Upper lobe of left lung (tissue), 6 donors: ENCODE results near the gene GALK1. TPM values are rescaled to one million over a fixed set of nuclear protein-coding genes. Genes with fewer than 3 reads are reported as not detected.

Experiments used
- ATAC-seq, 2 donors: fragments of 200-7000 bp; cut with Tn5 transposase; one replicate each; pipeline ENCODE4 v1.9.1; 2022; ENCODE audit warnings: mild to moderate bottlenecking in 2 of 2, moderate library complexity in 2 of 2; ENCODE audit not compliant: low FRiP score in 2 of 2
- DNase-seq, 2 donors: peaks; one replicate each; pipeline ENCODE4 v3.0.0-alpha.2; 2019 to 2020
- H3K27ac ChIP-seq, 4 donors: fragments of 200-600 bp; sonication (generic); one replicate each; pipeline ENCODE4 v1.5.1; 2016 to 2019
- H3K27me3 ChIP-seq, 4 donors: fragments of 200-600 bp; sonication (generic); one replicate each; pipeline ENCODE4 v1.5.1; 2017 to 2019
- H3K36me3 ChIP-seq, 4 donors: fragments of 200-600 bp; sonication (generic); one replicate each; pipeline ENCODE4 v1.5.1; 2016 to 2019
- H3K4me1 ChIP-seq, 4 donors: fragments of 200-600 bp; sonication (generic); one replicate each; pipeline ENCODE4 v1.5.1; 2018 to 2019
- H3K4me3 ChIP-seq, 4 donors: fragments of 200-600 bp; sonication (generic); one replicate each; pipeline ENCODE4 v1.5.1; 2017 to 2019; ENCODE audit warnings: mild to moderate bottlenecking in 2 of 4, moderate library complexity in 1 of 4
- H3K9me3 ChIP-seq, 4 donors: fragments of 200-600 bp; sonication (generic); one replicate each; pipeline ENCODE4 v1.5.1; 2018 to 2019
- CTCF ChIP-seq, 6 experiments: fragments of 450-650 bp in 4 of 6; fragments of 200-600 bp in 2 of 6; sonication (generic) in 2 of 6; IDR thresholded peaks; one replicate each; pipeline ENCODE4 v1.5.1; 2016 to 2019; ENCODE audit warnings: antibody characterized with exemption in 6 of 6
- EP300 ChIP-seq, 4 donors: sonication (generic); formaldehyde crosslinking; IDR thresholded peaks; one replicate each; pipeline ENCODE4 v1.5.1; 2017; ENCODE audit warnings: antibody characterized with exemption in 4 of 4, control low read depth in 2 of 4
- POLR2A ChIP-seq, 4 donors: fragments of 450-650 bp; IDR thresholded peaks; one replicate each; pipeline ENCODE4 v1.5.1; 2016 to 2017; ENCODE audit warnings: antibody characterized with exemption in 4 of 4, mild to moderate bottlenecking in 2 of 4
- POLR2AphosphoS5 ChIP-seq, 2 donors: sonication (generic); formaldehyde crosslinking; IDR thresholded peaks; one replicate each; pipeline ENCODE4 v1.5.1; 2017; ENCODE audit warnings: antibody characterized with exemption in 2 of 2
- WGBS, 2 donors: methylation state at CpG; one replicate each; pipeline ENCODE4 v1.1.5; 2017 to 2018; 5-methylcytosine and 5-hydroxymethylcytosine counted together
- total RNA-seq, 6 donors: library from RNA; depleted of rRNA in 4 of 6; stranded (reverse); fragments of >200 nt in 4 of 6; gene quantifications; one replicate each; pipeline versions ENCODE4 v1.1.0 to v1.2.1, GENCODE V29; 2016 to 2021
- donor health status: DM: no; HTN: no; CAD: no; lungs with moderate emphysema.
- donor health status: DM: no; HTN: yes; CAD: no; lungs with severe emphysema.

GALK1 gene
- total RNA-seq, 6 donors from 2014 or later = 18.9 to 65.7 (median 40.6) TPM

DNA sequence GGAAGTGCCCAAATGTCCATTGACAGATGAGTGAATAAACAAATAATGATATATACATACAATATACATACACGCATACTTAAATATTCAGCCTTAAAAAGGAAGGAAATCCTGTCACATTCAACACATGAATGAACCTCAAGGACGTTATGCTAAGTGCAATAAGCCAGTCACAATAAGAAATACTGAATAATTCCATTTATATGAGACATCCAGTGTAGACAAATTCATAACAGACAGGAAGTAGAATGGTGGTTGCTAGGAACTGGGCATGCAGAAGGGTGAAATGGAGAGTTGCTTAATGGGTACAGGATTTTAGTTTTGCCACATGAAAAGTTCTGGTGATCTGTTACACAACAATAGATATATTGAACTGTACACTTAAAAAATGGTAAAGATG, 52.5 kb downstream of the GALK1 start:
- DNase-seq (no peak), ATAC-seq (no peak)
- Histone ChIP-seq H3K4me1 (peaks cover 0 to 10% (median 4%) of the 10 kb centered on the region in 4 donors), H3K4me3 (no peak overlapping the region), H3K9me3 (no peaks in the 10 kb centered on the region), H3K27ac (no peak overlapping the region), H3K27me3 (no peaks in the 10 kb centered on the region), H3K36me3 (peaks cover 0 to 14% (median 11%) of the 10 kb centered on the region in 4 donors)
- 46 to 51% methylated on average over 2 of the region's 2 CpGs for WGBS, 2 donors
- TF ChIP-seq POLR2A (IDR thresholded peaks at IDR 0.05) (no peak), EP300 (IDR thresholded peaks at IDR 0.05) (no peak), POLR2AphosphoS5 (IDR thresholded peaks at IDR 0.05) (no peak), CTCF (IDR thresholded peaks at IDR 0.05) (no peak)

Other genes with a start within 250 kb of the GALK1 start
- gene CASKIN2, start 249.7 kb downstream of the GALK1 start, total RNA-seq = 100 to 1,000 TPM in 1 of 6 donors, 10 to 100 TPM in 5; 24.1 to 113 (median 48.5) TPM
- gene TSEN54, start 248.7 kb downstream of the GALK1 start, total RNA-seq = 100 to 1,000 TPM in 2 of 6 donors, 10 to 100 TPM in 4; 19.5 to 125 (median 31.3) TPM
- gene LLGL2, start 239.5 kb downstream of the GALK1 start, total RNA-seq = 100 to 1,000 TPM; 113 to 256 (median 175) TPM
- 100 to 1,000 TPM in 4 of 6 donors, 10 to 100 TPM in 2; 89.8 to 592 (median 183) TPM for gene MYO15B, start 177.4 kb downstream of the GALK1 start, total RNA-seq
- 1 to 10 TPM; 1.9 to 7.3 (median 3.3) TPM for gene SMIM5, start 131.8 kb downstream of the GALK1 start, total RNA-seq
- 10 to 100 TPM; 11.4 to 97.4 (median 41.4) TPM for gene RECQL5, start 98.0 kb downstream of the GALK1 start, total RNA-seq
- gene SAP30BP, start 97.9 kb downstream of the GALK1 start, total RNA-seq = 100 to 1,000 TPM in 1 of 6 donors, 10 to 100 TPM in 5; 64.1 to 125 (median 80.8) TPM
- 10 to 100 TPM; 16.8 to 75.2 (median 41.2) TPM for gene ITGB4, start 43.7 kb downstream of the GALK1 start, total RNA-seq
- gene UNK, start 19.6 kb upstream of the GALK1 start, total RNA-seq = 10 to 100 TPM; 22.4 to 97.4 (median 31.4) TPM
- 100 to 1,000 TPM in 4 of 6 donors, 10 to 100 TPM in 2; 38.0 to 243 (median 123) TPM for gene UNC13D, start 79.2 kb upstream of the GALK1 start, total RNA-seq
- 100 to 1,000 TPM in 2 of 6 donors, 10 to 100 TPM in 4; 70.1 to 183 (median 87.8) TPM for gene WBP2, start 90.1 kb upstream of the GALK1 start, total RNA-seq
- 10 to 100 TPM; 20.1 to 55.6 (median 33.3) TPM for gene TRIM47, start 113.4 kb upstream of the GALK1 start, total RNA-seq
- gene TRIM65, start 131.8 kb upstream of the GALK1 start, total RNA-seq = 10 to 100 TPM; 23.4 to 35.1 (median 28.2) TPM
- gene MRPL38, start 139.7 kb upstream of the GALK1 start, total RNA-seq = 100 to 1,000 TPM in 1 of 6 donors, 10 to 100 TPM in 5; 35.4 to 115 (median 77.0) TPM
- gene FBF1, start 175.8 kb upstream of the GALK1 start, total RNA-seq = 10 to 100 TPM in 4 of 6 donors, 1 to 10 TPM in 2; 9.3 to 66.0 (median 14.3) TPM
- gene ACOX1, start 214.0 kb upstream of the GALK1 start, total RNA-seq = 10 to 100 TPM; 33.2 to 84.2 (median 57.4) TPM
- 10 to 100 TPM in 5 of 6 donors, not detected in 1; 13.6 to 29.3 (median 17.0) TPM for gene TEN1, start 214.0 kb upstream of the GALK1 start, total RNA-seq
- gene CDK3, start 235.7 kb upstream of the GALK1 start, total RNA-seq = 10 to 100 TPM in 1 of 6 donors, 1 to 10 TPM in 5; 3.0 to 15.7 (median 7.0) TPM